Caco-2 (cell line): Measurements from ENCODE around the gene CCDC47. TPM values are rescaled to one million over a fixed set of nuclear protein-coding genes. Genes with fewer than 3 reads are reported as not detected.

Source experiments
- BruUV-seq: library from RNA; stranded (reverse); fragments of 400-500 nt; replicated peaks from 2 replicates; lab custom pipeline; 2021; lab: Mats Ljungman, UMichigan
- CTCF ChIA-PET: fragments of 300-600 bp; sonication (Branson Sonifier 250); formaldehyde crosslinking; loops from one replicate; lab custom pipeline; 2022; ENCODE audit warnings: antibody characterized with exemption; lab: Charles Lee
- POLR2A ChIA-PET: fragments of 300-600 bp; sonication (Branson Sonifier 250); formaldehyde crosslinking; loops from one replicate; lab custom pipeline; 2022; ENCODE audit warnings: antibody characterized with exemption; lab: Charles Lee
- DNase-seq, 2 experiments: peaks; one replicate each; pipeline versions ENCODE4 v3.0.0 to v3.0.0-alpha.2; 2020 to 2022
- H3K27me3 ChIP-seq: replicated peaks from 2 replicates; pipeline ENCODE4 v1.6.0; 2011; ENCODE audit warnings: low read length; ENCODE audit not compliant: control insufficient read depth, insufficient read depth
- H3K36me3 ChIP-seq: 2 replicates; pipeline ENCODE4 v1.5.1; 2011; ENCODE audit warnings: low read length; ENCODE audit not compliant: control insufficient read depth, insufficient read depth
- H3K4me1 ChIP-seq: fragments of 250-450 bp; sonication (Bioruptor Pico); 2 replicates; pipeline ENCODE4 v1.5.1; 2020; ENCODE audit warnings: mild to moderate bottlenecking
- H3K4me3 ChIP-seq: 2 replicates; pipeline ENCODE4 v1.5.1; 2011; ENCODE audit warnings: low read depth, mild to moderate bottlenecking, control low read depth, low read length
- H3K9me3 ChIP-seq: fragments of 250-450 bp; sonication (Bioruptor Pico); 2 replicates; pipeline ENCODE4 v1.5.1; 2020; ENCODE audit warnings: mild to moderate bottlenecking, moderate library complexity
- H3K27ac Mint-ChIP-seq: one replicate; pipeline ENCODE4 v1.8.0; 2022; ENCODE audit warnings: mixed read lengths; ENCODE audit not compliant: unreplicated experiment
- H3K27me3 Mint-ChIP-seq: one replicate; pipeline ENCODE4 v1.8.0; 2022; ENCODE audit warnings: mixed read lengths; ENCODE audit not compliant: insufficient read depth, unreplicated experiment
- H3K36me3 Mint-ChIP-seq: one replicate; pipeline ENCODE4 v1.8.0; 2022; ENCODE audit warnings: mild to moderate bottlenecking, mixed read lengths; ENCODE audit not compliant: insufficient read depth, unreplicated experiment
- H3K4me1 Mint-ChIP-seq: one replicate; pipeline ENCODE4 v1.8.0; 2022; ENCODE audit warnings: low read depth, mixed read lengths; ENCODE audit not compliant: unreplicated experiment
- H3K4me3 Mint-ChIP-seq: one replicate; pipeline ENCODE4 v1.8.0; 2022; ENCODE audit warnings: mild to moderate bottlenecking, moderate library complexity, mixed read lengths; ENCODE audit not compliant: unreplicated experiment
- H3K9me3 Mint-ChIP-seq: one replicate; pipeline ENCODE4 v1.8.0; 2022; ENCODE audit warnings: mixed read lengths; ENCODE audit not compliant: unreplicated experiment
- intact Hi-C: fragments of 100-400 bp; cut with micrococcal nuclease; formaldehyde crosslinking; loops from one replicate; pipeline ENCODE4 v1.10.0; 2022; ENCODE audit not compliant: unreplicated experiment
- total RNA-seq: library from RNA; stranded (reverse); gene quantifications from 2 replicates; pipeline ENCODE4 v1.2.3, GENCODE V29; 2022
- TF ChIP-seq, protein P1 (sequence below), 2 experiments: fragments of 200-600 bp in 1 of 2; IDR thresholded peaks; 1 replicate in 1 of 2; 2 replicates in 1 of 2; pipeline versions ENCODE4 v1.5.1 to v1.8.0; 2011 to 2022; ENCODE audit warnings: antibody characterized with exemption in 1 of 2, control low read depth in 1 of 2, inconsistent platforms in 1 of 2, low read depth in 1 of 2, low read length in 1 of 2, mild to moderate bottlenecking in 1 of 2, moderate library complexity in 1 of 2; ENCODE audit not compliant: insufficient read depth in 1 of 2, severe bottlenecking in 1 of 2, unreplicated experiment in 1 of 2

The CCDC47 gene
- total RNA-seq, 1 experiment from 2014 or later, result 125 TPM

DNA sequence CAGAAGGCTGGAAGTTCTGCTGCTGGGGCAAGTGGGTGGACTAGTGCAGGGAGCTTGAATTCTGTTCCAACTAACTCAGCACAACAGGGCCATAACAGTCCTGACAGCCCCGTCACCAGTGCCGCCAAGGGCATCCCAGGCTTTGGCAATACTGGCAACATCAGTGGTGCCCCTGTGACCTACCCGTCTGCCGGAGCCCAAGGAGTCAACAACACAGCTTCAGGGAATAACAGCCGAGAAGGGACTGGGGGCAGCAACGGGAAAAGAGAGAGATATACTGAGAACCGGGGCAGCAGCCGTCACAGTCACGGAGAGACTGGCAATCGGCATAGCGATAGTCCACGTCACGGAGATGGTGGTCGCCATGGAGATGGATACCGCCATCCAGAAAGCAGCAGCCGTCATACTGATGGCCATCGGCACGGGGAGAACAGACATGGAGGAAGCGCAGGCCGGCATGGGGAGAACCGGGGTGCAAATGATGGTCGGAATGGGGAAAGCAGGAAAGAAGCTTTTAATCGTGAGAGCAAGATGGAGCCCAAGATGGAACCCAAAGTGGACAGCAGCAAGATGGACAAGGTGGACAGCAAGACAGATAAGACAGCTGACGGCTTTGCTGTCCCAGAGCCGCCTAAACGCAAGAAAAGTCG lies 44.5 kb upstream of the CCDC47 start:
- peaks cover 100% of the 10 kb centered on the region for H3K36me3 Mint-ChIP-seq
- H3K9me3 Mint-ChIP-seq, result no peaks in the 10 kb centered on the region
- CTCF ChIA-PET, result interaction anchor here (1.6 kb wide), 1 partner anchor 10 kb away, joined by 4 read pairs; no protein-coding TSS in a partner anchor

DNA sequence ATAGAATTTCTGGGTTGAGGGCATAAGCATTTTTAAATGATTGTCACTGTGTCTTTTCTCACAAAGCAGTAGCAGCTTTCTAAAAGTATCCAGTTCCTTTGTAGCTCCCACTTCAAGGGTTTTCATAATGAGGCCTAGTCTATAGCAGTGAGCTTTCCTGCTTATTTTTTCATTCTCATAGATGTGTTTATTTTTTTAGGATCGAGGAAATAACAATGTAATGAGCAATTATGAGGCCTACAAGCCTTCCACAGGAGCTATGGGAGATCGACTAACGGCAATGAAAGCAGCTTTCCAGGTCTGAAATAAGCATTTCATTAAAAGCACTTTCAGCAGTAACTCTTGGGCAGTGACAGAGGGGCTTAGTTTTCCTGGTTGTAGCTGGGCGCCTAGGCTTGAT lies 43.3 kb upstream of the CCDC47 start:
- H3K36me3 Mint-ChIP-seq, result peaks cover 100% of the 10 kb centered on the region
- H3K9me3 Mint-ChIP-seq, result no peaks in the 10 kb centered on the region
- no peaks in the 10 kb centered on the region for H3K27me3 Mint-ChIP-seq
- no peak for DNase-seq
- CTCF ChIA-PET, result no interaction called here
- intact Hi-C loops, result no loop called here
- POLR2A ChIA-PET, result interaction anchor here (0.5 to 0.6 kb wide), 3 partner anchors 12 to 43 kb away, joined by 3 to 5 read pairs (median 5); partner anchors contain the start of gene DDX42
- Histone ChIP-seq H3K27me3 (no peaks in the 10 kb centered on the region), H3K9me3 (no peaks in the 10 kb centered on the region), H3K36me3 (peaks cover 7% of the 10 kb centered on the region), H3K4me1 (peaks cover 15% of the 10 kb centered on the region), H3K4me3 (no peak overlapping the region)
- H3K4me1 Mint-ChIP-seq, result peaks cover 20% of the 10 kb centered on the region
- no TSS peak for BruUV-seq
- H3K27ac Mint-ChIP-seq, result no peak overlapping the region
- TF ChIP-seq, protein P1, sequence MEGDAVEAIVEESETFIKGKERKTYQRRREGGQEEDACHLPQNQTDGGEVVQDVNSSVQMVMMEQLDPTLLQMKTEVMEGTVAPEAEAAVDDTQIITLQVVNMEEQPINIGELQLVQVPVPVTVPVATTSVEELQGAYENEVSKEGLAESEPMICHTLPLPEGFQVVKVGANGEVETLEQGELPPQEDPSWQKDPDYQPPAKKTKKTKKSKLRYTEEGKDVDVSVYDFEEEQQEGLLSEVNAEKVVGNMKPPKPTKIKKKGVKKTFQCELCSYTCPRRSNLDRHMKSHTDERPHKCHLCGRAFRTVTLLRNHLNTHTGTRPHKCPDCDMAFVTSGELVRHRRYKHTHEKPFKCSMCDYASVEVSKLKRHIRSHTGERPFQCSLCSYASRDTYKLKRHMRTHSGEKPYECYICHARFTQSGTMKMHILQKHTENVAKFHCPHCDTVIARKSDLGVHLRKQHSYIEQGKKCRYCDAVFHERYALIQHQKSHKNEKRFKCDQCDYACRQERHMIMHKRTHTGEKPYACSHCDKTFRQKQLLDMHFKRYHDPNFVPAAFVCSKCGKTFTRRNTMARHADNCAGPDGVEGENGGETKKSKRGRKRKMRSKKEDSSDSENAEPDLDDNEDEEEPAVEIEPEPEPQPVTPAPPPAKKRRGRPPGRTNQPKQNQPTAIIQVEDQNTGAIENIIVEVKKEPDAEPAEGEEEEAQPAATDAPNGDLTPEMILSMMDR (IDR thresholded peaks at IDR 0.05; ENCODE audit: insufficient read depth in 1 of 2, low read depth in 1 of 2, low read length in 1 of 2, severe bottlenecking in 1 of 2, unreplicated experiment in 1 of 2), result no peak
- H3K4me3 Mint-ChIP-seq, result no peak overlapping the region

More for the DNA sequence above, 44.5 kb upstream of the CCDC47 start:
- POLR2A ChIA-PET, result interaction anchor here (0.6 kb wide), 1 partner anchor 721 kb away, joined by 3 read pairs; no protein-coding TSS in a partner anchor
- Mint-ChIP-seq H3K27ac (peak overlapping the region; percentile 64), H3K4me1 (peaks cover 20% of the 10 kb centered on the region), H3K4me3 (no peak overlapping the region), H3K27me3 (no peaks in the 10 kb centered on the region)
- H3K27me3 ChIP-seq, result no peaks in the 10 kb centered on the region
- intact Hi-C loops, result no loop called here
- no peak overlapping the region for H3K4me3 ChIP-seq
- peaks cover 6% of the 10 kb centered on the region for H3K36me3 ChIP-seq
- TF ChIP-seq, protein P1 (IDR thresholded peaks at IDR 0.05; ENCODE audit: insufficient read depth in 1 of 2, low read depth in 1 of 2, low read length in 1 of 2, severe bottlenecking in 1 of 2, unreplicated experiment in 1 of 2), result no peak
- H3K9me3 ChIP-seq, result no peaks in the 10 kb centered on the region
- peaks cover 15% of the 10 kb centered on the region for H3K4me1 ChIP-seq
- BruUV-seq, result TSS peak; percentile 71
- DNase-seq, result no peak

DNA sequence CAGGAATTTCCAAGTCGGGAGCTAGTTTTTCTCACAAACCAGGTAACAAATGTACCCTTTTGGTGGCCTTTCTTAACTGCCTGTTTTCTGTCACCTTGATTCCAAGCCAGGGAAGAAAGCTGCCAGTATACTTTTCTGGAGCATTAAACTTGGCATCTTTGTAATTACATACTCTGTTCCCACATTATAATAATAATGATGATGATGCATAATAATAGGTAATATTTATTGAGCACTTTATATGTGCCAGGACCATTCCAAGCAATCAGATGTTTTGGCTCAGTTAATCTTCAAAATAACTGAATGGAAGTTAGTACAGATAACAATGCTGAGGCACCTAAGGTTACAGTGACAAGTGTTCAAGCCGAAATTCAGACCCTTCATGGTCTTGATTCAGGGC lies 42.7 kb upstream of the CCDC47 start:
- Histone ChIP-seq H3K36me3 (peaks cover 11% of the 10 kb centered on the region), H3K9me3 (no peaks in the 10 kb centered on the region), H3K4me3 (no peak overlapping the region), H3K27me3 (no peaks in the 10 kb centered on the region), H3K4me1 (peaks cover 15% of the 10 kb centered on the region)
- CTCF ChIA-PET, result no interaction called here
- Mint-ChIP-seq H3K27ac (no peak overlapping the region), H3K4me3 (no peak overlapping the region), H3K9me3 (no peaks in the 10 kb centered on the region), H3K27me3 (no peaks in the 10 kb centered on the region), H3K4me1 (peaks cover 20% of the 10 kb centered on the region), H3K36me3 (peaks cover 100% of the 10 kb centered on the region)
- no peak for DNase-seq
- intact Hi-C loops, result no loop called here
- POLR2A ChIA-PET, result interaction anchor here (0.6 kb wide), 1 partner anchor 12 kb away, joined by 3 read pairs; no protein-coding TSS in a partner anchor
- TF ChIP-seq, protein P1 (IDR thresholded peaks at IDR 0.05; ENCODE audit: insufficient read depth in 1 of 2, low read depth in 1 of 2, low read length in 1 of 2, severe bottlenecking in 1 of 2, unreplicated experiment in 1 of 2), result no peak
- BruUV-seq, result no TSS peak
